GM12891 (cell line): ENCODE measurements around the gene THRA.

Experiments used
- POLR2A ChIP-seq: IDR thresholded peaks from 2 replicates; pipeline ENCODE4 v1.6.1; 2011; ENCODE audit warnings: low read depth, low read length, control low read depth
- POLR2AphosphoS5 ChIP-seq: IDR thresholded peaks from 2 replicates; pipeline ENCODE4 v1.6.1; 2011; ENCODE audit warnings: low read depth, low read length, control low read depth

- TF ChIP-seq POLR2A, result no peak
- no peak for TF ChIP-seq POLR2AphosphoS5
These were observed 24.5 kb downstream of the THRA start for GRCh38 chr17:40087049-40087794.
